Neural cell (in vitro differentiated cells): ENCODE measurements around the gene PRKAB2. TPM values are rescaled to one million over a fixed set of nuclear protein-coding genes. Genes with fewer than 3 reads are reported as not detected.
"Not testable (repeated sequence)": the region's sequence is repeated elsewhere in the genome, so short reads cannot be mapped to it uniquely, and the experiment has no call there.

Source experiments
- H2AFZ ChIP-seq: fragments of 200-600, 300-800 bp; sonication (generic), shearing (Covaris generic); 2 replicates; pipeline ENCODE4 v1.6.0; 2014; ENCODE audit warnings: low read depth, mild to moderate bottlenecking, antibody characterized with exemption, low read length, moderate library complexity
- H3F3A ChIP-seq: fragments of 200-600 bp; shearing (Covaris generic); 2 replicates; pipeline ENCODE4 v1.6.1; 2016; ENCODE audit warnings: mild to moderate bottlenecking, moderate library complexity, mixed read lengths, antibody characterized with exemption, low read length; ENCODE audit not compliant: insufficient read depth, poor library complexity, severe bottlenecking
- H3K27ac ChIP-seq: fragments of 200-600, 300-800 bp; sonication (generic), shearing (Covaris generic); 2 replicates; pipeline ENCODE4 v1.5.1; 2014; ENCODE audit warnings: mild to moderate bottlenecking, low read length, moderate library complexity
- H3K27me3 ChIP-seq: fragments of 300-800, 200-600 bp; sonication (generic), shearing (Covaris generic); 2 replicates; pipeline ENCODE4 v1.6.0; 2014; ENCODE audit warnings: mild to moderate bottlenecking, low read depth, low read length, moderate library complexity; ENCODE audit not compliant: insufficient read depth
- H3K36me3 ChIP-seq: fragments of 300-800, 200-600 bp; sonication (generic), shearing (Covaris generic); 2 replicates; pipeline ENCODE4 v1.5.1; 2014; ENCODE audit warnings: mild to moderate bottlenecking, antibody characterized with exemption, low read length, moderate library complexity; ENCODE audit not compliant: insufficient read depth
- H3K4me2 ChIP-seq: fragments of 300-800, 200-600 bp; sonication (generic), shearing (Covaris generic); 2 replicates; pipeline ENCODE4 v1.6.0; 2014; ENCODE audit warnings: mild to moderate bottlenecking, low read length
- H3K4me3 ChIP-seq: fragments of 300-800, 200-600 bp; sonication (generic), shearing (Covaris generic); 2 replicates; pipeline ENCODE4 v1.5.1; 2014; ENCODE audit warnings: mild to moderate bottlenecking, low read length, moderate library complexity
- H3K79me2 ChIP-seq: fragments of 200-600 bp; shearing (Covaris generic); replicated peaks from 2 replicates; pipeline ENCODE4 v1.6.0; 2014; ENCODE audit warnings: mild to moderate bottlenecking, low read length, moderate library complexity; ENCODE audit not compliant: insufficient read depth
- H3K9ac ChIP-seq: fragments of 300-800, 200-600 bp; sonication (generic), shearing (Covaris generic); 2 replicates; pipeline ENCODE4 v1.6.1; 2016; ENCODE audit warnings: mild to moderate bottlenecking, low read length, mixed read lengths
- H3K9me2 ChIP-seq: fragments of 200-600 bp; shearing (Covaris generic); 2 replicates; pipeline ENCODE4 v1.6.1; 2016; ENCODE audit warnings: mild to moderate bottlenecking, low read length, mixed read lengths; ENCODE audit not compliant: insufficient read depth
- H3K9me3 ChIP-seq: fragments of 200-600, 300-800 bp; sonication (generic), shearing (Covaris generic); 2 replicates; pipeline ENCODE4 v1.6.1; 2016; ENCODE audit warnings: mild to moderate bottlenecking, mixed run types, low read length, moderate library complexity, mixed read lengths
- H4K20me1 ChIP-seq: fragments of 200-600 bp; shearing (Covaris generic); 2 replicates; pipeline ENCODE4 v1.6.1; 2016; ENCODE audit warnings: mild to moderate bottlenecking, mixed run types; ENCODE audit not compliant: insufficient read depth
- EP300 ChIP-seq: fragments of 450-650 bp; conservative IDR thresholded peaks from 2 replicates; pipeline ENCODE4 v1.6.1; 2014; ENCODE audit warnings: antibody characterized with exemption, mild to moderate bottlenecking, moderate library complexity; ENCODE audit not compliant: poor library complexity, severe bottlenecking
- EZH2 ChIP-seq: fragments of 200-600, 300-800 bp; shearing (Covaris generic), sonication (generic); IDR thresholded peaks from 2 replicates; pipeline ENCODE4 v1.6.1; 2014; ENCODE audit warnings: antibody characterized with exemption, low read length, borderline replicate concordance, mild to moderate bottlenecking; ENCODE audit not compliant: insufficient read depth, poor library complexity, severe bottlenecking
- MXI1 ChIP-seq: fragments of 450-650 bp; conservative IDR thresholded peaks from 2 replicates; pipeline ENCODE4 v1.6.1; 2014; ENCODE audit warnings: antibody characterized with exemption, mild to moderate bottlenecking; ENCODE audit not compliant: poor library complexity, severe bottlenecking
- POLR2AphosphoS5 ChIP-seq: IDR thresholded peaks from 2 replicates; pipeline ENCODE4 v1.6.1; 2012
- RAD21 ChIP-seq: fragments of 450-650 bp; conservative IDR thresholded peaks from 2 replicates; pipeline ENCODE4 v1.6.1; 2014; ENCODE audit warnings: antibody characterized with exemption, mild to moderate bottlenecking, moderate library complexity
- SMC3 ChIP-seq: fragments of 450-650 bp; conservative IDR thresholded peaks from 2 replicates; pipeline ENCODE4 v1.6.1; 2014; ENCODE audit warnings: antibody characterized with exemption, mild to moderate bottlenecking, moderate library complexity; ENCODE audit not compliant: poor library complexity
- TAF1 ChIP-seq: IDR thresholded peaks from 2 replicates; pipeline ENCODE4 v1.6.1; 2012; ENCODE audit warnings: low read depth
- polyA plus RNA-seq: library from polyadenylated mRNA; depleted of rRNA; stranded (reverse); fragments of >200 nt; gene quantifications from 2 replicates; pipeline ENCODE4 v1.2.3, GENCODE V29; 2014
- TF ChIP-seq, protein P1 (sequence below): IDR thresholded peaks from 2 replicates; pipeline ENCODE4 v1.6.1; 2012; ENCODE audit warnings: borderline replicate concordance
- TF ChIP-seq, protein P2 (sequence below): fragments of 450-650 bp; IDR thresholded peaks from 2 replicates; pipeline ENCODE4 v1.5.1; 2014; ENCODE audit warnings: antibody characterized with exemption, mild to moderate bottlenecking, moderate library complexity; ENCODE audit not compliant: poor library complexity, severe bottlenecking

PRKAB2 gene
- polyA plus RNA-seq, 1 donor from 2014 or later, result 39.9 TPM

DNA sequence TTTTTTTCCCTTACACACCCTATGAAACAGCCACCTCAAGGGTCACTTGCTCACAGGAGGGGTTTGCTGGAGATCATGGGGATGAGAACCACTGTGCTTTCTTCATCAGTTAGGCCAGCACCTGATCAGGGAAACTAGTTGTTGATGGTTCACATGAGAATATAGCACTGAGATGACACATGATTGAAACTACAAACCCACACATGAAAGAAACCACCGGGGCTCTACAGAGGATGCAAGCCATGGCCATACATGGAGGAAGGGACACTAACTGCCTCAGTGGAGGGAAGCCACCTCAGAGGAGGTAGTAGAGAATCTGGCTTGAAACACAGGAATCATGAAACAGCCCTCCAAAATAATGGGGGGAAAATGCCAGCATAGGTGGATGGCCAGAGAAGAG, 63.2 kb downstream of the PRKAB2 start:
- H3K79me2 ChIP-seq, result no peaks in the 10 kb centered on the region
- TF ChIP-seq EZH2 (no peak), TAF1 (no peak), EP300 (no peak), SMC3 (no peak)
- TF ChIP-seq, protein P1, sequence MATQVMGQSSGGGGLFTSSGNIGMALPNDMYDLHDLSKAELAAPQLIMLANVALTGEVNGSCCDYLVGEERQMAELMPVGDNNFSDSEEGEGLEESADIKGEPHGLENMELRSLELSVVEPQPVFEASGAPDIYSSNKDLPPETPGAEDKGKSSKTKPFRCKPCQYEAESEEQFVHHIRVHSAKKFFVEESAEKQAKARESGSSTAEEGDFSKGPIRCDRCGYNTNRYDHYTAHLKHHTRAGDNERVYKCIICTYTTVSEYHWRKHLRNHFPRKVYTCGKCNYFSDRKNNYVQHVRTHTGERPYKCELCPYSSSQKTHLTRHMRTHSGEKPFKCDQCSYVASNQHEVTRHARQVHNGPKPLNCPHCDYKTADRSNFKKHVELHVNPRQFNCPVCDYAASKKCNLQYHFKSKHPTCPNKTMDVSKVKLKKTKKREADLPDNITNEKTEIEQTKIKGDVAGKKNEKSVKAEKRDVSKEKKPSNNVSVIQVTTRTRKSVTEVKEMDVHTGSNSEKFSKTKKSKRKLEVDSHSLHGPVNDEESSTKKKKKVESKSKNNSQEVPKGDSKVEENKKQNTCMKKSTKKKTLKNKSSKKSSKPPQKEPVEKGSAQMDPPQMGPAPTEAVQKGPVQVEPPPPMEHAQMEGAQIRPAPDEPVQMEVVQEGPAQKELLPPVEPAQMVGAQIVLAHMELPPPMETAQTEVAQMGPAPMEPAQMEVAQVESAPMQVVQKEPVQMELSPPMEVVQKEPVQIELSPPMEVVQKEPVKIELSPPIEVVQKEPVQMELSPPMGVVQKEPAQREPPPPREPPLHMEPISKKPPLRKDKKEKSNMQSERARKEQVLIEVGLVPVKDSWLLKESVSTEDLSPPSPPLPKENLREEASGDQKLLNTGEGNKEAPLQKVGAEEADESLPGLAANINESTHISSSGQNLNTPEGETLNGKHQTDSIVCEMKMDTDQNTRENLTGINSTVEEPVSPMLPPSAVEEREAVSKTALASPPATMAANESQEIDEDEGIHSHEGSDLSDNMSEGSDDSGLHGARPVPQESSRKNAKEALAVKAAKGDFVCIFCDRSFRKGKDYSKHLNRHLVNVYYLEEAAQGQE, result no peak
- TF ChIP-seq, protein P2, sequence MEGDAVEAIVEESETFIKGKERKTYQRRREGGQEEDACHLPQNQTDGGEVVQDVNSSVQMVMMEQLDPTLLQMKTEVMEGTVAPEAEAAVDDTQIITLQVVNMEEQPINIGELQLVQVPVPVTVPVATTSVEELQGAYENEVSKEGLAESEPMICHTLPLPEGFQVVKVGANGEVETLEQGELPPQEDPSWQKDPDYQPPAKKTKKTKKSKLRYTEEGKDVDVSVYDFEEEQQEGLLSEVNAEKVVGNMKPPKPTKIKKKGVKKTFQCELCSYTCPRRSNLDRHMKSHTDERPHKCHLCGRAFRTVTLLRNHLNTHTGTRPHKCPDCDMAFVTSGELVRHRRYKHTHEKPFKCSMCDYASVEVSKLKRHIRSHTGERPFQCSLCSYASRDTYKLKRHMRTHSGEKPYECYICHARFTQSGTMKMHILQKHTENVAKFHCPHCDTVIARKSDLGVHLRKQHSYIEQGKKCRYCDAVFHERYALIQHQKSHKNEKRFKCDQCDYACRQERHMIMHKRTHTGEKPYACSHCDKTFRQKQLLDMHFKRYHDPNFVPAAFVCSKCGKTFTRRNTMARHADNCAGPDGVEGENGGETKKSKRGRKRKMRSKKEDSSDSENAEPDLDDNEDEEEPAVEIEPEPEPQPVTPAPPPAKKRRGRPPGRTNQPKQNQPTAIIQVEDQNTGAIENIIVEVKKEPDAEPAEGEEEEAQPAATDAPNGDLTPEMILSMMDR, result no peak
- H3K27me3 ChIP-seq, result no peaks in the 10 kb centered on the region
- H3K4me3 ChIP-seq, result no peak overlapping the region
- no peaks in the 10 kb centered on the region for H4K20me1 ChIP-seq
- H2AFZ ChIP-seq, result no peak overlapping the region
- H3K4me2 ChIP-seq, result no peak overlapping the region
- H3K27ac ChIP-seq, result no peak overlapping the region
- H3K36me3 ChIP-seq, result no peaks in the 10 kb centered on the region
- H3K9me2 ChIP-seq, result no peaks in the 10 kb centered on the region
- H3K9me3 ChIP-seq, result no peaks in the 10 kb centered on the region
- no peak overlapping the region for H3K9ac ChIP-seq
- H3F3A ChIP-seq, result no peaks in the 10 kb centered on the region

DNA sequence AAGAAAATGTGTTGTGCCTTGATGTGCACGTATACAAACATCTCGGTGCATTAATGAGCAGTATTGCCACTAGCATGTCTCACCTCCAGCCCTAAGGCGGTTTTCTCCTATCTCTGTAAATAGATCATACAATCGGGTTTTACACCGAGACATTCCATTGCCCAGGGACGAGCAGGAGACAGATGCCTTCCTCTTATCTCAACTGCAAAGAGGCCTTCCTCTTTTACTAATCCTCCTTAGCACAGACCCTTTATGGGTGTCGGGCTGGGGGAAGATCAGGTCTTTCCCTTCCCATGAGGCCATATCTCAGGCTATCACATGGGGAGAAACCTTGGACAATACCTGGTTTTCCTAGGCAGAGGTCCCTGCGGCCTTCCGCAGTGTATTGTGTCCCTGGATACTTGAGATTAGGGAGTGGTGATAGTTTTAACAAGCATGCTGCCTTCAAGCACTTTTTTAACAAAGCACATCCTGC, 65.8 kb downstream of the PRKAB2 start:
- H3K9me3 ChIP-seq, H3K27ac ChIP-seq, H3K4me2 ChIP-seq, H3K79me2 ChIP-seq, H3F3A ChIP-seq, H4K20me1 ChIP-seq, H3K27me3 ChIP-seq, H2AFZ ChIP-seq, H3K4me3 ChIP-seq, H3K9me2 ChIP-seq, H3K36me3 ChIP-seq, H3K9ac ChIP-seq: not testable (repeated sequence)

DNA sequence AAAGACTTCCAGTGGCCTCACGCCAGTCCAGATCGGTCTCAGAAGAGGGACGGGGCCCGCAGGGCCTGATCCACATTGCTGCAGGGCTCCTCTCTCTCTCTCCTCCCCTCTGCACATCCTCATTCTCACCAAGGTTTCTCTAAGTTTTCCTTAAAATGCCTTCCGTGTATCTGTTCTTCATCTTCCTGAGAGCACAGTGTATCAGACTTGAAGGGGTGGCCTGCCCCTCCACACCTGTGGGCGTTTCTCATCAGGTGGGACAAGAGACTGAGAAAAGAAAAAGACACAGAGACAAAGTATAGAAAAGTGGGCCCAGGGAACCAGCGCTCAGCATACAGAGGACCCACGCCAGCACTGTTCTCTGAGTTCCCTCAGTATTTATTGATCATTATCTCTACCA, 66.4 kb downstream of the PRKAB2 start:
- no peak overlapping the region for H2AFZ ChIP-seq
- TF ChIP-seq EP300 (no peak), EZH2 (no peak), RAD21 (no peak), MXI1 (no peak), POLR2AphosphoS5 (no peak), SMC3 (no peak), TAF1 (no peak)
- TF ChIP-seq, protein P2, result no peak
- TF ChIP-seq, protein P1, result no peak

More for the DNA sequence above, 66.4 kb downstream of the PRKAB2 start:
- no peaks in the 10 kb centered on the region for H3K79me2 ChIP-seq
- no peaks in the 10 kb centered on the region for H4K20me1 ChIP-seq
- H3K9me3 ChIP-seq, result no peaks in the 10 kb centered on the region
- no peak overlapping the region for H3K4me3 ChIP-seq
- H3K9ac ChIP-seq, result no peak overlapping the region
- H3K27me3 ChIP-seq, result no peaks in the 10 kb centered on the region
- H3F3A ChIP-seq, result no peaks in the 10 kb centered on the region
- no peak overlapping the region for H3K27ac ChIP-seq
- no peaks in the 10 kb centered on the region for H3K9me2 ChIP-seq
- H3K4me2 ChIP-seq, result no peak overlapping the region
- H3K36me3 ChIP-seq, result no peaks in the 10 kb centered on the region
